ENCODE data around the gene ZNF727.
"Not testable (repeated sequence)": the region's sequence is repeated elsewhere in the genome, so short reads cannot be mapped to it uniquely, and the experiment has no call there.

The ZNF727 gene

GRCh38 chr7:64045301-64046040 is at the start of gene ZNF727:
Gene ZNF727, plus strand, starts transcription at chr7:64045434. Its CDS starts 188 bp downstream, at chr7:64045622.
- no peak for DNase-seq

GRCh38 chr7:63998549-63998948 is 46.7 kb upstream of the ZNF727 start, which contains the start of gene ZNF722:
Gene ZNF722, plus strand, starts transcription at chr7:63998849. Its CDS starts 113 bp downstream, at chr7:63998962.
- no peak for DNase-seq

- not testable (repeated sequence) for DNase-seq
Measured at GRCh38 chr7:64015496-64015895, 29.7 kb upstream of the ZNF727 start.

- DNase-seq, result no peak
Measured at GRCh38 chr7:64035388-64035787, 9.8 kb upstream of the ZNF727 start.

- DNase-seq, result no peak
Measured at GRCh38 chr7:64037095-64037494, 8.1 kb upstream of the ZNF727 start.

GRCh38 chr7:64046041-64046389 is 781 bp downstream of the ZNF727 start:
- DNase-seq, result no peak

GRCh38 chr7:64077837-64078698 is 32.8 kb downstream of the ZNF727 start:
- not testable (repeated sequence) for DNase-seq

- DNase-seq, result no peak
Measured at GRCh38 chr7:64078699-64078994, 33.4 kb downstream of the ZNF727 start.

- DNase-seq, result no peak
Measured at GRCh38 chr7:64087501-64087900, 42.3 kb downstream of the ZNF727 start.

GRCh38 chr7:64088863-64089262 is 43.6 kb downstream of the ZNF727 start:
- DNase-seq, result not testable (repeated sequence)

All from activated CD4-positive, alpha-beta T cell treated with anti-CD3 and anti-CD28 coated beads, Interleukin-2, amount 50 U/mL, for 4 hours (primary cell).